ENCODE measurements around the gene XIRP1. TPM values are rescaled to one million over a fixed set of nuclear protein-coding genes. Genes with fewer than 3 reads are reported as not detected.
A peak's percentile ranks its signal among the peaks of the same experiment; 100 is the strongest.

The XIRP1 gene
- total RNA-seq, 2 donors from 2014 or later, result not detected

- H3K27me3 ChIP-seq (ENCODE audit: control insufficient read depth, insufficient read depth, low read length, poor library complexity, severe bottlenecking), result no peaks in the 10 kb centered on the region
- 86 to 96% methylated on average over 5 of the region's 5 CpGs for WGBS, 2 experiments (ENCODE audit: insufficient coverage in 1 of 2, insufficient read length in 1 of 2)
- DNase-seq, result no peak
- no peak overlapping the region for H3K4me3 ChIP-seq (ENCODE audit: low read length)
- no peak overlapping the region for H3K9ac ChIP-seq (ENCODE audit: extremely low read depth, low read length, poor library complexity, severe bottlenecking)
- H3K27ac ChIP-seq (ENCODE audit: low read depth, low read length), result no peak overlapping the region
- no peak overlapping the region for H3K4me3 Mint-ChIP-seq
- H3K27me3 Mint-ChIP-seq (ENCODE audit: insufficient read depth), result peaks cover 8% of the 10 kb centered on the region
- peaks cover 5% of the 10 kb centered on the region for H3K9me3 Mint-ChIP-seq
- H3K27ac Mint-ChIP-seq, result no peak overlapping the region
- H3K4me1 Mint-ChIP-seq, result peaks cover 28% of the 10 kb centered on the region
- no peaks in the 10 kb centered on the region for H3K36me3 ChIP-seq (ENCODE audit: control insufficient read depth, insufficient read depth, low read length)
- H3K36me3 Mint-ChIP-seq (ENCODE audit: low read depth), result no peaks in the 10 kb centered on the region
- no peaks in the 10 kb centered on the region for H3K9me3 ChIP-seq (ENCODE audit: control insufficient read depth, low read length)
- TF ChIP-seq, protein P1, sequence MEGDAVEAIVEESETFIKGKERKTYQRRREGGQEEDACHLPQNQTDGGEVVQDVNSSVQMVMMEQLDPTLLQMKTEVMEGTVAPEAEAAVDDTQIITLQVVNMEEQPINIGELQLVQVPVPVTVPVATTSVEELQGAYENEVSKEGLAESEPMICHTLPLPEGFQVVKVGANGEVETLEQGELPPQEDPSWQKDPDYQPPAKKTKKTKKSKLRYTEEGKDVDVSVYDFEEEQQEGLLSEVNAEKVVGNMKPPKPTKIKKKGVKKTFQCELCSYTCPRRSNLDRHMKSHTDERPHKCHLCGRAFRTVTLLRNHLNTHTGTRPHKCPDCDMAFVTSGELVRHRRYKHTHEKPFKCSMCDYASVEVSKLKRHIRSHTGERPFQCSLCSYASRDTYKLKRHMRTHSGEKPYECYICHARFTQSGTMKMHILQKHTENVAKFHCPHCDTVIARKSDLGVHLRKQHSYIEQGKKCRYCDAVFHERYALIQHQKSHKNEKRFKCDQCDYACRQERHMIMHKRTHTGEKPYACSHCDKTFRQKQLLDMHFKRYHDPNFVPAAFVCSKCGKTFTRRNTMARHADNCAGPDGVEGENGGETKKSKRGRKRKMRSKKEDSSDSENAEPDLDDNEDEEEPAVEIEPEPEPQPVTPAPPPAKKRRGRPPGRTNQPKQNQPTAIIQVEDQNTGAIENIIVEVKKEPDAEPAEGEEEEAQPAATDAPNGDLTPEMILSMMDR (conservative IDR thresholded peaks at IDR 0.05), result no peak
- H3K4me1 ChIP-seq (ENCODE audit: control insufficient read depth, insufficient read depth, low read length), result peaks cover 11% of the 10 kb centered on the region
These were observed 11.5 kb upstream of the XIRP1 start for GRCh38 chr3:39203860-39204259.

- peaks cover 25% of the 10 kb centered on the region for H3K4me1 Mint-ChIP-seq
- Histone ChIP-seq H3K27me3 (ENCODE audit: control insufficient read depth, insufficient read depth, low read length, poor library complexity, severe bottlenecking) (no peaks in the 10 kb centered on the region), H3K9me3 (ENCODE audit: control insufficient read depth, low read length) (no peaks in the 10 kb centered on the region), H3K4me1 (ENCODE audit: control insufficient read depth, insufficient read depth, low read length) (peaks cover 11% of the 10 kb centered on the region), H3K4me3 (ENCODE audit: low read length) (no peak overlapping the region), H3K9ac (ENCODE audit: extremely low read depth, low read length, poor library complexity, severe bottlenecking) (no peak overlapping the region), H3K27ac (ENCODE audit: low read depth, low read length) (no peak overlapping the region), H3K36me3 (ENCODE audit: control insufficient read depth, insufficient read depth, low read length) (no peaks in the 10 kb centered on the region)
- DNase-seq, result no peak
- H3K4me3 Mint-ChIP-seq, result no peak overlapping the region
- no peaks in the 10 kb centered on the region for H3K36me3 Mint-ChIP-seq (ENCODE audit: low read depth)
- H3K27me3 Mint-ChIP-seq (ENCODE audit: insufficient read depth), result peaks cover 8% of the 10 kb centered on the region
- peaks cover 5% of the 10 kb centered on the region for H3K9me3 Mint-ChIP-seq
- WGBS, 2 experiments (ENCODE audit: insufficient coverage in 1 of 2, insufficient read length in 1 of 2), result 90 to 92% methylated on average over 3 to 4 of the region's 4 CpGs
- H3K27ac Mint-ChIP-seq, result no peak overlapping the region
- TF ChIP-seq, protein P1 (conservative IDR thresholded peaks at IDR 0.05), result no peak
These were observed 11.0 kb upstream of the XIRP1 start for GRCh38 chr3:39203402-39203801.

- WGBS, 2 experiments (ENCODE audit: insufficient coverage in 1 of 2, insufficient read length in 1 of 2), result 87 to 100% methylated on average over 3 of the region's 3 CpGs
- H3K36me3 Mint-ChIP-seq (ENCODE audit: low read depth), result no peaks in the 10 kb centered on the region
- DNase-seq, result no peak
- no peaks in the 10 kb centered on the region for H3K4me1 ChIP-seq (ENCODE audit: control insufficient read depth, insufficient read depth, low read length)
- no peak overlapping the region for H3K27ac ChIP-seq (ENCODE audit: low read depth, low read length)
- TF ChIP-seq, protein P1 (conservative IDR thresholded peaks at IDR 0.05), result peak; percentile 33
- no peaks in the 10 kb centered on the region for H3K9me3 ChIP-seq (ENCODE audit: control insufficient read depth, low read length)
- H3K4me1 Mint-ChIP-seq, result peaks cover 15% of the 10 kb centered on the region
- H3K27ac Mint-ChIP-seq, result no peak overlapping the region
- no peak overlapping the region for H3K4me3 Mint-ChIP-seq
- no peak overlapping the region for H3K9ac ChIP-seq (ENCODE audit: extremely low read depth, low read length, poor library complexity, severe bottlenecking)
- no peak overlapping the region for H3K4me3 ChIP-seq (ENCODE audit: low read length)
- H3K36me3 ChIP-seq (ENCODE audit: control insufficient read depth, insufficient read depth, low read length), result no peaks in the 10 kb centered on the region
- H3K27me3 ChIP-seq (ENCODE audit: control insufficient read depth, insufficient read depth, low read length, poor library complexity, severe bottlenecking), result no peaks in the 10 kb centered on the region
- peaks cover 5% of the 10 kb centered on the region for H3K9me3 Mint-ChIP-seq
- H3K27me3 Mint-ChIP-seq (ENCODE audit: insufficient read depth), result peaks cover 8% of the 10 kb centered on the region
These were observed 9.7 kb upstream of the XIRP1 start for GRCh38 chr3:39202094-39202493.

Measured in endodermal cell (in vitro differentiated cells).